Islet precursor cell (in vitro differentiated cells): ENCODE data around the gene ARHGAP6.

Experiments
- DNase-seq: peaks from one replicate; pipeline ENCODE4 v3.0.0-alpha.2; 2018

ARHGAP6 gene

DNA sequence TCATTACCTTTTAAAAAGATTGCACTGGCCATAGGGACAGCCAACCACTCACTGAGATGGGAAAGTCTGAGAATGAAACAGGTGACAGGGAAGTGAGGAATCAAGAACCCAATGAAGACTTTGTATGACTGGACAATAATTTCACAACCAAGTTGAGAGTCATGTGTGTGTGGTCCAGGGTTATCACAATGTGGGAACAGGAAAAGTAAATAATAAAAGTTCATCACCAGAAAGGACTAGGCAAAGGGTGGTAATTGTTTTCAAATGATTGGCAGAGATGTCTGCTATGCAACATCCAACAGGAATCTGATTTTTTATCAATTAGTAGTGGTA is 243.2 kb downstream of the ARHGAP6 start:
- no peak for DNase-seq

DNA sequence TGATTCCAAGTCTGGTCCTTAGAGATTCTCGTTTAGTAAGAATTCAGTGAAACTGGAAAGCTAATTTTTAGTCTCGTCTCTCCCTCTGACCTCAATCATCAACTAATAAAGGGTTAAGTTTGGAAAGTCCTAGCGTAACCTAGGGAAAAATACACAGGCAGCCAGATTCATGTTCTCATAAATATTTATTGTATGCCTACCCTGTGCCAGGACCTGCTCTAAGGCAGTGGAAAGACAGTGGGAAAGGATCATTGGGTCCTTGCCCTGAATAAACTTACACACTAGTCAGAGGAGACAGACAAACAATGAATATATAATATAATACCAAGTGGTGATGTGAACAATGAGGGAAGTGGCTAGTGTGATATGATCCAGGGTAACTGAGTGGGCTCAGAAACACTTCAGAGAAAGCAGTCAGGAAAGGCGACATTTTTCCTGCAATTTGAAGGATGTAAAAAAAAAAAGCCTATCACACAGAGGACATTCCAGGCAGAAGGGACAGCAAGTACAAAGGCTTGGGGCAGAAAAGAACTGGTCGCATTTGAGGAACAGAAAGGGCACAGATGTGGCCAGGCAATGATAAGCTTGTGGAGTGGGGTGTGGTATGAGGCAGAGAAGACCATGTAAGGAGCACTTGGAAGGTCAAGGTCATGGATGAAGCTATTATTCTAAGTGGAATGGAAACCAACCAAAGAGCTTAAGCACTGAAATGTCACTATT is 243.8 kb downstream of the ARHGAP6 start:
- DNase-seq = no peak

DNA sequence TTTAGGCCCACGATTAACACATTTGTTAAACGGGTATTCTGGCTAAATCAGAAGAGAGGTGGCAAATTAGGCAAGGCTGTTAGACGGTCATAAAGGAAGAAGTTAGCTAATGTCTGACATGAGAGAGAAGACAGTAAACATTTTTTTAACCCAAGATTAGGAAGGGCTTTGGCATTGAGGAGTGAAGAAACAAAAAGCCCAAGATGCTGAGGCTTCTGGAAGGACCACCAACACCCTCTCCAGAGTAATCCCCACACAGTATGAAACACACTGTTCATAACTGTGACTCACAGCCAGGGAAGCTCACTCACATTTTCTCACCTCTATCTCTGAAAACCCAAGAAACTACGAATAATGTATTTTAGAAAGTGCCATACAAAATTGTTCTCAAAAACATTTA is 244.9 kb downstream of the ARHGAP6 start:
- no peak for DNase-seq

DNA sequence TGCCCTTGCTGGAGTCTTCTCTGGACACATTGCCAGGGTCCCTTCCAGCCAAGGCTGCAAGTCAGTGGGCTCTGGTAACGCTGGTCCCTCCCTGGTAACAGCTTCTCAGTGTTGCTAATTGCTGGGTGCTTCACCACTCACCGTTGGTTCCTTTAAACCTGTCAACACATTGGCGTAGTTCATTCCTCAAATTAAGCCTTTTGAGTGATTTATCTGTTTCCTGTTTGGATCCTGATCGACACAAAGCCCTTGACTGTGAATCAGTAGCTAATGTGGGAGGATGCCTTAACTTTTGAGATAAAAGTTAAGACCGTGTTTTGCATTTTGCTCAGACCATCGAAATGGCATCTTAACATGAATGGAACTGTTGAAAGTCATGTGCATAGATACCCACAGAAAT is 246.6 kb downstream of the ARHGAP6 start:
- no peak for DNase-seq

DNA sequence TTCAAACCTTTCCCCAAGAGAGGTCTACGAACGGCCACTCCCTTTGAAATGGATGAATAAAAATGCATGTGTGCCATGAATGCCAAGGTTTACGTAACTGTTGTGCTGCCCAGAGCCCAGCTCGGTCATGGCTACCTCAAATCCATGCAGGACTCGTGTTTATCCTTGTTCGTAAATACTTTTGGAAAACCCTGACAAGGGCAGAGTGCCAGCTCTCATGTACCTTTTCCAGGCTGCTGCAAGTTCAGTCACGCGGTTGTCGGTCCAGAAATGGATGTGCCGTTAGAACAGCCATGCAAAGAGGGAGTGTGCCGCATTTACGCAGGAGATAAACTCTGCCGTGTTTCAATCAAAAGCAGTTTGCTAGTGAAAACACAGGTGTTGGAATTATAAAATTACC is 249.1 kb downstream of the ARHGAP6 start:
- no peak for DNase-seq

DNA sequence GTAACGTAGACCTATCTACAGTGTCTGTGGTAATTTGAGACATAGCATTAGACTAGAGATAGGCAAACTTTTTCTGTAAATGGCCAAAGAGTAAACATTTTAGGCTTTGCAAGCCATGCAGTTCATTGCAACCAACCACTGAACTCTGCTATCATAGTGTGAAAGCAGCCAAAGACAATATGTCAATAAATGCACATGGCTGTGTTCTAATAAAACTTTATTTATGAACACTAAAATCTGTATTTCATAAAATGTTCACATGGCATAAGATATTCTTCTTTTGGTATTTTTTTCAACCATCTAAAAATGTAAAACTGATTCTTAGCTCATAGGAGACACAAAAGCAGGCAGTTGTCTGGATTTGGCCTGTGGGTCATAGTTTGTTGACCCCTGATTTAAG is 251.6 kb downstream of the ARHGAP6 start:
- no peak for DNase-seq

DNA sequence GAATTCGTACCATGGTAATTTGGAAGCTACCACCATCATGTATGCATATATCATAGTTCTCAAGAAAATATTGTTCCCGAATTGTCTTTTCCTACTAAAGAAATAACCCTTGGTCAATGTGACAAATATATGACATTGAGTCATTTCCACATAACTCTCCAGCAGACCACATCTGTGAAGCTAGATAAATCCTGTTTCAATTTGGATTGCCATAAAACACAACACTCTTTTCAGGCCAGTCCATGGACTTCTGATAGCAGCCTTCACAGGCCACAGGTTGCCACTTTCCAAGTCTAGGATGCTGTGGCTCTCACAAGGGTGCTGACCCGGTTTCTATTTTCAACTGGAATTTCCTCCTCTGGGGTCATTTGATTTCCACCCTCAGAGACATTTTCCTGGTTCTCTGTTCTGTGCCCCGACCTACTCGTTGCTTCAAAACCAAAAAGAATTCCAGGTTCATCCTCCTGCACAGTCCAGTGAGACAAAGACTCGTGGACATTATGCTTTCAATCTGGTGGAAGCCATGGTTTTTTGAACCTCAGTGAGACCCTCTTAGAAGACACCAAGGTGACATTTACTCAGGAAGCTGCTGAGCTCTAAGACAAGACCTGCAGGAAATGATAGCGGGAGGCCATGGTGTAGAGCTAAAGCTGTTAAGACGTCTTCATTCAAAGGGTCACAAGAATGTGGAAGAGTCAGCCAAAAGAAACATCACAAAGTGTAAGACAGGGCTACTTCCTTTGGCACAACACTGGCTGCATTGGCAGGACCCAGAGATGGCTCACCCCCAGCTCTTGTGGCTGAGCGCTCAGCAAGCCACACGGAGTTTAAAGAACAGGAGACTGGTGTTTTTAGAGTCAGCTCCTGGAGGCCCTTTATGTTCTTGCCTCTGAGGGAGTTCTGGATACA is 252.8 kb downstream of the ARHGAP6 start:
- no peak for DNase-seq

DNA sequence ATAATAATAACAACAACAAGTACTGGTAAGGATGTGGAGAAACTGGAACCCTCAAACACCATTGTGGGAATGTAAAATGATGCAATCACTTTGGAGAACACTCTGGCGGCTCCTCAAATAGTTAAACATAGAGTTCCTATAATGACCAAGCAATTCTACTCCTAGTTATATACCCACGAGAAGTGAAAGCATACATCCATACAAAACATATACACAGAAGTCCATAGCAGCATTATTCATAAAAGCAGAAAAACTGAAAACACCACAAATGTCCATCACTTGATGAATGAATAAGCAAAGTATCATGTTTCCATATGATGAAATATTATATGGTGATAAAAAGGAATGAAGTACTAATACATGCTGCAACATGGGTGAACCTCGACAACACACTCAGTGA is 255.8 kb downstream of the ARHGAP6 start:
- no peak for DNase-seq

DNA sequence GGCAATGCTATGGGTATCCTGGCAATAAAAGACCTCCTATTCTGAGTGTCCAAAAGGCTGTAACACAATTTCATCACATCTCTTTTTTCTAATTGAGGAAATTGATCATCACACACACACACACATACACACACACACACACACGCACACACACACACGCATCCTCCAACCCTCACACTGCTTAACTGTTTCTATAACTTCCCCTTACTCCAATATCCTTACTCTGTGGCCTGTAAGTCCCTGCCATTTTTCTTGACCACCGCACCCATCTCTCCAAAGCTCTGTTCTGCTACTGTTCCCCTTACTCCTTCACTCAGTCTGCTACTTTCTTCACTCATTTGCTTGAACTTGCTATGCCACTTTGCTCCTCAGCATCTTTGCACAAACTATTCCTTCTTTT is 256.9 kb downstream of the ARHGAP6 start:
- no peak for DNase-seq

DNA sequence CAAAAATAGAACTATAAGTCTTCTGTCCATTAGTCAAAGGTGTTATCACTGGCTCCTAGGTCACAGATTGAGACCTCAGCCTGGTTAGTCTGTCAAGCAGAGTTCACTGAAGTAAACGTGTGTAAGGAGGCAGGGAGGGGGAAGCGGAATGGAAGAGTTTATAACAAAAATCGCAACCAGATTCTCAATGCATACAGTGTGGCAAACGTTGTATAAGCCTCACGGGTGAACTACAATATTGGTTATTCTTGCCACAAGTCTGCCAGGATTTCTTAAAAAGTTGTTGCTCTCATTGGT is 257.7 kb downstream of the ARHGAP6 start:
- DNase-seq = no peak

DNA sequence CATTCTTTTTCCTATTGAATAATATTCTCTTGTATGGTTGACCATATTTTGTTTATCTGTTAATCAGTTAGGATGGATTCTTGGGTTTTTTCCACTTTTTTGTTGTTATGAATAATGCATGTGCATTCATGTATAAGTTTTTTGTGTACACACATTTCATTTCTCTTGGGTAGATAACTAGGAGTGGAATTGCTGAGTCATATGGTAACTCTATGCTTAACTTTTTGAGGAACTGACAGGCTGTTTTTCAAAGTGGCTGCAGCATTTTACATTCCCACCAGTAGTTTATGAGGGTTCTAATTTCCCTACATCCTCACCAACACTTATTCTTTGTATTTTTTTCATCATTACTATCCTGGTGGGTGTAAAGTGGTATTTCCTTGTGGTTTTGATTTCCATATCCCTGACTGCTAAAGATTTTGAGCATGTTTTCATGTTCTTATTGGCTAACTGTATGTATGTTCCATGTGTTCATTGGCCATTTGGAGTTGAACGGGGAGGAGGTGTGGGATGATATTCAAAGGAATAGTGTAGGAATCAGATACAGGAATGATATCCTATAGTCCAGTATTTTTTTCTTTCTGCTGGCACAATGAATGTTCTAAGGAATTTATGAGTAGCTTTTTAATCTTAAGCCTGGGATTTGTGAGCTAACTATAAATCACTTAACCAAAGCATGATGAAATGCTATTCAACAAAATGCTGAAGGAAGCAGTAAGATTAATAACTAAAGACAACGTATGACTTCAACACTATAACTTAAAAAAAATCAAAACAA is 258.2 kb downstream of the ARHGAP6 start:
- no peak for DNase-seq

DNA sequence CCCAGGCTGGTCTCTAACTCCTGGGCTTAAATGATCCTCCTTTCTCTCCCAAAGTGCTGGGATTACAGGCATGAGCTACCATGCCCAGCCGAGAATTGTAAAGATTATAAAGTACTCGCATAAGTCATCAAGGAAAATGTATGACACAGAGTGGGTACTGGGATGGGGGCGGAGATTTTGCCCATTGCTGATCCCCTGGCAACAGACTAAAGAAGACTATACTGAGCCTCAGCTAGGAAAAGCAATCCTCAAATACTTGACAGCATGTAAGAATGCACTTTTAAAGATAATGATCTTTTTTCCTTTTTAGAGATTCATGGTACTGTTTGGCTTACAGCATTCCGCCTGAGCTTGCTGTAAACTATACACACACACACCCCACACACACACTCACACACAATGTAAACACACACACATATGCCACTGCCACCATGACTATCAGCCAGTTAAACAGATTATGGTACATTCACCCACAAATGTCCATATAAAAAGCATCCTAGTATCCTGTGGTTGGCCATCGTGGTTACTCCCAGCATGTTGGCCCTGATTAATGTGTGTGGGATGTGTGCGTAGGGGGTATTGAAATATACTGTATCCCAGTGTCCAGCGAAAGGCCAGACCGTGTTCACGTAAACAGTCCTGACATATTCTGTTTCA is 259.5 kb downstream of the ARHGAP6 start:
- DNase-seq = no peak

DNA sequence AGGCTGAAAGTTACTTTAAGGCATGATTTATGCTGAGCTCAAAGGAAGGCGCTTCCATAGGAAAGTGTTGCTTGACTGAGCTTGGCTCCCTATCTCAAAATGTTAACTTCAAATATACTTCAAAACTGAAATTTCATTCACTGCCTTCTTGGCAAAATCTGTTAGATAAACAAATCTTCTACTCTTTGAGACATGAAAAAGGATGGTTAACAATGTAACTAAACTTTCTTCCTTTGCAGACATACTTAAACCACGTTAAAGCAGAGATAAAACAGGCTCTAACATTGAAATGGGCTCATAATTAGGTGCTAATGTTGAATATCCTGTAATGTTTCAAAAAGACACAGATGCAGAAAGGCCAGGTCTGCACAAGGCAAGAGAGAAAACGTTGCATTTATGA is 262.1 kb downstream of the ARHGAP6 start:
- DNase-seq = no peak

DNA sequence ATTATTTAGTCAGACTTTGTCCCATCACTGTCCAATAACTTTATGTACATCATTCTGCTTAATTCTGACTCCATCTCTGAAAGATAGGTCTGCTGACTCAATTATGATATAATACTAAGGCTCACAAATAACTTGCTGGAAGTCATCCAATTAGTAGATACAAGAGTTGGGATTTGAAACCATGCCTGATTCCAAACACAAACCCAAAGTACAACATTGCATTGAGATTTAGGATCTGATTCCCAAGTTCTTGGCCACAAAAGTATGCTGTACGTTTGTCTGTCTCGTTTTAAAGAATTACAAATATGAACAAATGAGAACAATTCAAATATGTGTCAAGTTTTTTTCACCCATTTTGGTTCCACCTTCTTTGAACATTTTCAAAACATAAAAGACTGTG is 263.8 kb downstream of the ARHGAP6 start:
- no peak for DNase-seq

DNA sequence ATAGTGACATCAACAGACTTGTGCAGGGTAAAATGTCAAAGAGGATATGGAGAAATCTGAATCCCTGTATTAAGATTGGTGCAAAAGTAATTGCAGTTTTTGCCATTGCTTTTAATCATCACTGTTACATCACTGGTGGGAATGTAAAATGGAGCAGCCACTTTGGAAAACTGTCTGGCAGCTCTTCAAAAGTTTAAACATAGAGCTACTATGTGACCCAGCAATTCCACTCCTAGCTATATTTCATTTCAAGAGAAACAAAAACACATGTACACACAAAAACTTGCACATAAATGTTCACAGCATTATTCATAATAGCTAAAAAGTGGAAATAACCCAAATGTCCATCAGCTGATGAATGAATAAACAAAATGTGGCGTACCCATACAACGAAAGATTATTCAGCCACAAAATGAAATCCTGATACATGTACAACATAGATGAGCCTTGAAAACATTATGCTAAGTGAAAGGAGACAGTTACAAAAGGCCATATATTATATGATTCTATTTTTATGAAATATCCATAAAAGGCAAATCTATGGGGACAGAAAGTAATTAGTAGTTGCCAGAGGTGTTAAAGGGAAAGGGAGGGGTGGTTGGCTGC is 266.1 kb downstream of the ARHGAP6 start:
- DNase-seq = no peak

DNA sequence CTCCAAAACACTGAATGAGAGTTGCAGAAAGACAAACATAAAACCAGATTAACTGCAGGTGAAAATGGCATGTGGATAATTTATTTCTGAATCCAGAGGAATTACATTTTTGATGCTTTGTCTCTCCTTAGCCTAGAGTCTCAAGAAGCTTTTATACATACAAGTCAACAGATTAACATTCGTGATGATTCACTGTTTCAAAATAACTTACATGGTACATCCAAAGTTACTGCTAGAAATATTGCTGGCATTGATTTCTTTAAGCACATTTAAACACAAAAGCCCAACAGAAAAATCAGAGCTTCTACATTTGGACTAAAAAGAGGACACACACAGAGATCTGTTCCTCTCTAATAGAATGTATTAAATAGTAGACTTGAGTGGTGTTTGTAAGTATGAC is 266.9 kb downstream of the ARHGAP6 start:
- no peak for DNase-seq

DNA sequence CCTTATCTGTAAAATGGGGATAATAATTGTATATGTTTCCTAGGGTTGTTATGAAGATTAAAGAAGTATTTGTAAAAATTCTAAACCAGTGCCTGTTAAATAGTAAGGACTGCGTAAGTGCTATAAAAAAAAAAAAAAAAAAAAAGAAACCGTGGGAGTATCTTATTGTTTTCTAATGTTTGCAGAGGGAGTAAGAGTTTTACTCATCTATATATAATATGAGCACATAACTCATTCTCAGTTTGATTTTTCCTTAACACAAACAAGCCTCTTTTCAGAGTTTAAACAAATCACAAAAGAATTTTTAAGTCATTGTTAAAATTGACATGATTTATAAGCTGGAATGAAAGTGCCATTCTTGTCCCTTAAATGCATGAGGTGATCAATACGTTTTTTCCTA is 267.6 kb downstream of the ARHGAP6 start:
- no peak for DNase-seq

DNA sequence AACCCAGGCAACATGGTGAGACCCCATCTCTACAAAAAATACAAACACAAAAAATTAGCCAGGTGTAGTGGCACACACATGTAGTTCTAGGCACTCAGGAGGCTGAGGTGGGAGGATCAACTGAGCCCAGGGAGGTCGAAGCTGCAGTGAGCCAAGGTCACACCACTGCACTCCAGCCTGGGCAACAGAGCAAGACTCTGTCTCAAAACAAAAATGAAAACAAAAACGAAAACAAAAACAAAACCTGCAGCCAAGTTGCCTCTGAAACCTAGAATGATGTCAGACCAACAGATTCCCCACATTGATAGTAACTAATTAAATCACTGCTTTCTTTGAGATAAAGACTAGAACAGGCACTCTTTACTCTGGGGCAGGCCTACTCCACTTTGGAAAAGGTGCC is 268.0 kb downstream of the ARHGAP6 start:
- DNase-seq = no peak

DNA sequence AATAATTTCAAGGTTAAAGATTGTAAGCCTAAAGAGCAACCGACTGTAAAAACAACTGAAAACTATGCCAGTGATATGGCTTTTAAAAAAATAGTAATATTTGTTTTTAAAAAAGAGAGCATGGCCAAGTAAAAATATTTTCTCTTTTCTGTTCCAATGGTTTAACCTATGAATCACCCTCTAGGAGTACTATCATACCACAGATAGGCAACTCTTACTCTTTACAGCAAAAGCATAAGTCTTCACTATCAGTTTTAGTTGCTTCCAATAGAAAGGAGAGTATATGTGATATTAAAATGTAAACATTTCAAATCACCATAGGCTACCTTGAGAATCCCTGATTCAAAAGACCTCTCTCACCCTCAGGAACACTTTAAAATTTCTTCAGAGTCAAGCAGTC is 269.9 kb downstream of the ARHGAP6 start:
- no peak for DNase-seq

DNA sequence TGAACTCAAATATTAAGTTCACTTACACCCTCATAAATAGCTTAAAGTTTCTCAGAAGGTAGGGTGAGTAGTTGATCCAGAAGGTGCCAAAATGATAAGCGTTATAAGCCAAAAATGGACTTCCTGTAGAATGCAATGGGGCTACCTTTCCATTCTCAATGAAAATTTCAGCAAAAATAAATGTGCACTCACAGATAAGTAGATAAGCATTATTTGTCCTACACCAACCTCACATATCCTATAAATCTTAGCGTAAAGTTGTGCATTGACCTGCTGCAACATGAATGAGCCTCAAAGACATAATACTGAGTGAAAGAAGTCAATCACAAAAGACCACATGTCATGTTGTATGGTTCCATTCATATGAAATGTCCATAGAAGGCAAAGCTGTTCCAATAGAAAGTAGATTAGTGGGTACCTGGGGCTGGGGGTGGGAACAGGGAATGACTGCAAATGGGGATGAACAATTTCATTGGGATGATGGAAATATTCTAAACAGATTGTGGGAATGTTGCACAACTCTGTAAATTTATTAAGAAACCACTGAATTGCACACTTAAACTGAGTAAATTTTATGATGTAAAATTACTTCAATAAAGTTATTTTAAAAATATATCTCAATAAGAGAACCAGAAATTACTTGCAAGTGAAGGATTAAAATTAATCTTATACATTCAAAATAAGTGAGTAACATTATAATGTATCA is 271.6 kb downstream of the ARHGAP6 start:
- no peak for DNase-seq

DNA sequence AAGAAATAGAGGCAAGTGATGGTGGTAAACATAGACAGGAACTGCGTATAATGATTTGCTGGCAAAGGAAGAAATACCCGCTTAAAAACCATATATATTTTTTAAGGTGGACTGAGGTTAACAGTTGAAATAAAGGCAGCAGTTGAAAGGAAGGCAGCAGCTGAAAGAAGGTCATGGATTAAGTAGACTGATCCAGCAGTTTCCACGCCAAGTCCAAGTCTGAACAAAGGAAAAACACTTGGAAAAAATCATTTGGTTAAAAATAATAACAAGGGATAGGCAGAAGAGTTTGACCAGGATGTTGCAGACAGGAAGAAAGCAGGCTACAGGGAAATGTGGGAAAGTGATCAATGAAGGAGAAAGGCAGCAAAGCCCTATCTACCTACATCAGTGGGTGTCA is 278.9 kb downstream of the ARHGAP6 start:
- no peak for DNase-seq

DNA sequence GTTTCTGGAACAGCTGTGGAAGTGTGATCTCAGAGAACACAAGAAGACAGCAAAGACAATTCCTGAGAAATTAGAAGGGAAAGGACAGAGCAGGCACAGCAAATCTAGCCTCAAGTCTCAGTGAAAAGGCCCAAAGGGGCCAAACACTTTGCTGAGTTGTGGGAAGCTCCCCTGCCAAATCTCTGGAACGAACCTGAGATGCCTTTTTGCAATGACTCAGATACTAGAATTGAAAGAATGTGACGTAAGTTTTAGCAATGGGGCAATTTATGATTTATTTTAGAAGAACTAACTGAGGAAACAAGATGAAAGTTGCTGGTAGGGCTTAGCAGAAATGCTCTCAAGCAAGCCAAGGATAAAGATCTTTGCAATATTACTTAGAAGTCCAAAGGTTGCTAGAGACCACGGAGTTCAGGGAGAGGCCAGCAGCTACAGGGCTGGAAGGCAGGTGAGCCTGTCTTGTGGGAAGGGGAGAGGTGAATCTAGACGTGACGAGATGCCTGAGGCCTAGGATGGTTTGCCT is 279.7 kb downstream of the ARHGAP6 start:
- peak; percentile 72 for DNase-seq
